ENCODE data around the gene GJD3.

DNA sequence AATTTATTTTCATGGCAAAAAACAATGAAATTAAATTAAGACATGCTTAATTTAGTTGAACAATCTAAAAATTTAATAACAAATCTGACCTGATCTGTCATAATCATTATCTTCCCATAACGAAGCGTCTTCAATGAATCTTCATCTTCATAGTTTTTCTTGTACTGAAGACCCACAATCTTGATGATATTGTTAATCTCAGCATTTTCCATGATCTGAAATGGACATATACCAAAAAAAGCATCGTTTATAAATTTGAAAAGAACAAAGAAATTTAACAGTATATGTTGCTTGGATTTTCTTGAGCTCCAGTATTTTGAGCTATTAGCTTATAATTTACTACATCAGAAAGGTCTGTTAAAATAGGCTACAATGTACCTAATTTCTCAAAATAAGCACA lies 42.9 kb upstream of the GJD3 start:
- TF ChIP-seq EZH2 (IDR thresholded peaks at IDR 0.05; ENCODE audit: borderline replicate concordance, low read depth, low read length, severe bottlenecking) (no peak), POLR2A (IDR thresholded peaks at IDR 0.05; ENCODE audit: low read depth, low read length) (no peak), CTCF (IDR thresholded peaks at IDR 0.05; ENCODE audit: extremely low read depth in 1 of 2, insufficient read depth in 1 of 2, low read depth in 1 of 2, low read length in 2 of 2) (no peak), POLR2AphosphoS5 (IDR thresholded peaks at IDR 0.05; ENCODE audit: insufficient read depth, low read depth, low read length) (no peak)

All from endothelial cell of umbilical vein (primary cell).